Endothelial cell of umbilical vein (primary cell): ENCODE measurements around the gene SERPIND1. TPM values are rescaled to one million over a fixed set of nuclear protein-coding genes. Genes with fewer than 3 reads are reported as not detected.
"Not testable (repeated sequence)": the region's sequence is repeated elsewhere in the genome, so short reads cannot be mapped to it uniquely, and the experiment has no call there.

Experiments used
- BruUV-seq: library from RNA; stranded (reverse); fragments of 400-500 nt; replicated peaks from 2 replicates; lab custom pipeline; 2021; lab: Mats Ljungman, UMichigan
- CTCF ChIA-PET: fragments of 300-600, 350-600 bp; sonication (Branson Sonifier 250); formaldehyde crosslinking; loops from one replicate; lab custom pipeline; 2021; ENCODE audit warnings: antibody characterized with exemption, inconsistent platforms; lab: Charles Lee
- POLR2A ChIA-PET: fragments of 300-600, 350-600 bp; sonication (Branson Sonifier 250); formaldehyde crosslinking; loops from one replicate; lab custom pipeline; 2021; ENCODE audit warnings: antibody characterized with exemption, inconsistent platforms; lab: Charles Lee
- DNase-seq: peaks from one replicate; pipeline ENCODE4 v3.0.0-alpha.2; 2011; ENCODE audit warnings: low read depth, low spot score
- FAIRE-seq: peaks from 2 replicates; lab custom pipeline; 2011; peaks lifted over from hg19 to GRCh38; lab: Jason Lieb, UNC
- H2AFZ ChIP-seq: 2 replicates; pipeline ENCODE4 v1.6.0; 2012; ENCODE audit warnings: low read depth, low read length, control low read depth, inconsistent platforms
- H3K27ac ChIP-seq: 2 replicates; pipeline ENCODE4 v1.5.1; 2011; ENCODE audit warnings: low read depth, mild to moderate bottlenecking, control low read depth, low read length, moderate library complexity; ENCODE audit not compliant: insufficient read depth
- H3K27me3 ChIP-seq, 2 experiments: 2 replicates each; pipeline versions ENCODE4 v1.6.0 to v1.6.1; 2011; ENCODE audit warnings: low read length in 2 of 2, mixed read lengths in 1 of 2; ENCODE audit not compliant: control insufficient read depth in 2 of 2, insufficient read depth in 2 of 2
- H3K36me3 ChIP-seq, 2 experiments: 2 replicates in 1 of 2; 3 replicates in 1 of 2; pipeline ENCODE4 v1.5.1; 2011; ENCODE audit warnings: low read length in 2 of 2, mild to moderate bottlenecking in 1 of 2, moderate library complexity in 1 of 2; ENCODE audit not compliant: control insufficient read depth in 2 of 2, insufficient read depth in 2 of 2; ENCODE audit errors: extremely low read depth in 1 of 2
- H3K4me1 ChIP-seq: 3 replicates; pipeline ENCODE4 v1.5.1; 2011; ENCODE audit warnings: mild to moderate bottlenecking, low read length; ENCODE audit not compliant: control insufficient read depth, insufficient read depth; ENCODE audit errors: extremely low read depth
- H3K4me2 ChIP-seq: 2 replicates; pipeline ENCODE4 v1.6.1; 2011; ENCODE audit warnings: low read length, control low read depth, mixed read lengths; ENCODE audit not compliant: insufficient read depth
- H3K4me3 ChIP-seq, 3 experiments: fragments of 200-600 bp in 1 of 3; sonication (generic), shearing (Covaris generic) in 1 of 3; replicated peaks in 1 of 3; 2 replicates each; pipeline ENCODE4 v1.5.1; 2011 to 2016; ENCODE audit warnings: control low read depth in 3 of 3, low read length in 3 of 3, mild to moderate bottlenecking in 2 of 3, inconsistent platforms in 1 of 3, low read depth in 1 of 3, moderate library complexity in 1 of 3; ENCODE audit not compliant: insufficient read depth in 1 of 3
- H3K79me2 ChIP-seq: 2 replicates; pipeline ENCODE4 v1.6.0; 2012; ENCODE audit warnings: low read length, inconsistent platforms; ENCODE audit not compliant: control insufficient read depth, insufficient read depth
- H3K9ac ChIP-seq: replicated peaks from 2 replicates; pipeline ENCODE3; 2011; ENCODE audit warnings: low read length, control low read depth; ENCODE audit not compliant: insufficient read depth; ENCODE audit errors: extremely low read depth
- H3K9me1 ChIP-seq: replicated peaks from 3 replicates; pipeline ENCODE4 v1.6.0; 2011; ENCODE audit warnings: mild to moderate bottlenecking, low read length; ENCODE audit not compliant: control insufficient read depth, insufficient read depth; ENCODE audit errors: extremely low read depth
- H3K9me3 ChIP-seq: replicated peaks from 2 replicates; pipeline ENCODE4 v1.5.1; 2012; ENCODE audit warnings: low read length, inconsistent platforms; ENCODE audit not compliant: control insufficient read depth, insufficient read depth
- H4K20me1 ChIP-seq: replicated peaks from 2 replicates; pipeline ENCODE3; 2011; ENCODE audit warnings: mild to moderate bottlenecking, low read length; ENCODE audit not compliant: control insufficient read depth, insufficient read depth; ENCODE audit errors: extremely low read depth
- EZH2 ChIP-seq: IDR thresholded peaks from 2 replicates; pipeline ENCODE4 v1.6.1; 2012; ENCODE audit warnings: borderline replicate concordance, low read depth, mild to moderate bottlenecking, moderate library complexity, low read length, inconsistent platforms; ENCODE audit not compliant: severe bottlenecking
- FOS ChIP-seq: IDR thresholded peaks from 2 replicates; pipeline ENCODE4 v1.6.1; 2011; ENCODE audit warnings: mild to moderate bottlenecking, low read length, moderate library complexity, borderline replicate concordance; ENCODE audit not compliant: insufficient read depth
- GATA2 ChIP-seq: IDR thresholded peaks from 2 replicates; pipeline ENCODE4 v1.7.0; 2011; ENCODE audit warnings: low read depth, mild to moderate bottlenecking, moderate library complexity, mixed read lengths, low read length; ENCODE audit not compliant: insufficient read length, insufficient read depth
- JUN ChIP-seq: IDR thresholded peaks from 2 replicates; pipeline ENCODE4 v1.6.1; 2011; ENCODE audit warnings: borderline replicate concordance, low read depth; ENCODE audit not compliant: insufficient read length, insufficient read depth
- MAX ChIP-seq: IDR thresholded peaks from 2 replicates; pipeline ENCODE4 v1.6.1; 2011; ENCODE audit not compliant: insufficient read depth, insufficient read length
- MYC ChIP-seq: IDR thresholded peaks from one replicate; pipeline ENCODE4 v1.6.1; 2011; ENCODE audit warnings: mild to moderate bottlenecking, low read depth, low read length
- POLR2A ChIP-seq: IDR thresholded peaks from 2 replicates; pipeline ENCODE4 v1.6.1; 2012; ENCODE audit warnings: low read depth, mild to moderate bottlenecking, control low read depth, low read length
- POLR2AphosphoS5 ChIP-seq: IDR thresholded peaks from 2 replicates; pipeline ENCODE4 v1.6.1; 2012; ENCODE audit warnings: low read depth, mild to moderate bottlenecking, control low read depth, low read length, moderate library complexity; ENCODE audit not compliant: insufficient read depth
- dilution Hi-C: fragments of 300-500 bp; cut with MboI; formaldehyde crosslinking; loops from one replicate; pipeline ENCODE4 v1.15.0; 2019; ENCODE audit warnings: low sequenced_read_pairs; ENCODE audit not compliant: extremely low pct_ligation_motif_present
- intact Hi-C: fragments of 100-400 bp; cut with micrococcal nuclease; formaldehyde crosslinking; loops from one replicate; pipeline ENCODE4 v1.10.0; 2022
- polyA plus RNA-seq, 4 experiments: library from polyadenylated mRNA; depleted of rRNA in 3 of 4; stranded (reverse) in 3 of 4; unstranded in 1 of 4; fragments of >200 nt; gene quantifications; 2 replicates each; pipeline versions ENCODE4 v1.2.1 to v1.2.3, GENCODE V29; 2011 to 2012; ENCODE audit warnings: missing spikeins in 1 of 4
- total RNA-seq: library from RNA; stranded (reverse); gene quantifications from 2 replicates; pipeline ENCODE4 v1.2.3, GENCODE V29; 2021
- TF ChIP-seq, protein P1 (sequence below), 2 donors: IDR thresholded peaks; 1 replicate in 1 of 2; 2 replicates in 1 of 2; pipeline ENCODE4 v1.5.1; 2011; ENCODE audit warnings: low read length in 2 of 2, mild to moderate bottlenecking in 2 of 2, moderate library complexity in 2 of 2, control low read depth in 1 of 2, inconsistent platforms in 1 of 2, low read depth in 1 of 2; ENCODE audit not compliant: insufficient read depth in 1 of 2; ENCODE audit errors: extremely low read depth in 1 of 2

Gene SERPIND1
- total and polyA plus RNA-seq, 2 donors (not counting 3 experiments of a cell fraction or from before 2014, with no cell fraction given): 0.94 to 1.8 TPM

- Histone ChIP-seq H3K4me3 (no peak overlapping the region), H3K9me1 (no peaks in the 10 kb centered on the region), H3K4me1 (no peaks in the 10 kb centered on the region), H3K27me3 (no peaks in the 10 kb centered on the region), H3K9ac (no peak overlapping the region), H3K36me3 (peaks cover 2 to 11% of the 10 kb centered on the region in 2 experiments), H3K27ac (no peak overlapping the region), H3K9me3 (no peaks in the 10 kb centered on the region), H2AFZ (no peak overlapping the region), H3K4me2 (no peak overlapping the region), H3K79me2 (no peaks in the 10 kb centered on the region), H4K20me1 (no peaks in the 10 kb centered on the region)
- FAIRE-seq (no peak), DNase-seq (no peak)
- no TSS peak for BruUV-seq
- POLR2A ChIA-PET: no interaction called here
- CTCF ChIA-PET: interaction anchor here (2.3 to 2.7 kb wide), 2 partner anchors 11 to 25 kb away, joined by 6 read pairs; no protein-coding TSS in a partner anchor
- intact Hi-C loops (no loop called here), dilution Hi-C loops (no loop called here)
- no peak for TF ChIP-seq EZH2
- TF ChIP-seq FOS: no peak
- no peak for TF ChIP-seq POLR2A
- no peak for TF ChIP-seq JUN
- no peak for TF ChIP-seq POLR2AphosphoS5
- no peak for TF ChIP-seq MYC
- TF ChIP-seq, protein P1, sequence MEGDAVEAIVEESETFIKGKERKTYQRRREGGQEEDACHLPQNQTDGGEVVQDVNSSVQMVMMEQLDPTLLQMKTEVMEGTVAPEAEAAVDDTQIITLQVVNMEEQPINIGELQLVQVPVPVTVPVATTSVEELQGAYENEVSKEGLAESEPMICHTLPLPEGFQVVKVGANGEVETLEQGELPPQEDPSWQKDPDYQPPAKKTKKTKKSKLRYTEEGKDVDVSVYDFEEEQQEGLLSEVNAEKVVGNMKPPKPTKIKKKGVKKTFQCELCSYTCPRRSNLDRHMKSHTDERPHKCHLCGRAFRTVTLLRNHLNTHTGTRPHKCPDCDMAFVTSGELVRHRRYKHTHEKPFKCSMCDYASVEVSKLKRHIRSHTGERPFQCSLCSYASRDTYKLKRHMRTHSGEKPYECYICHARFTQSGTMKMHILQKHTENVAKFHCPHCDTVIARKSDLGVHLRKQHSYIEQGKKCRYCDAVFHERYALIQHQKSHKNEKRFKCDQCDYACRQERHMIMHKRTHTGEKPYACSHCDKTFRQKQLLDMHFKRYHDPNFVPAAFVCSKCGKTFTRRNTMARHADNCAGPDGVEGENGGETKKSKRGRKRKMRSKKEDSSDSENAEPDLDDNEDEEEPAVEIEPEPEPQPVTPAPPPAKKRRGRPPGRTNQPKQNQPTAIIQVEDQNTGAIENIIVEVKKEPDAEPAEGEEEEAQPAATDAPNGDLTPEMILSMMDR (IDR thresholded peaks at IDR 0.05; ENCODE audit: extremely low read depth in 1 of 2, insufficient read depth in 1 of 2, low read depth in 1 of 2, low read length in 2 of 2): no peak
- TF ChIP-seq GATA2: no peak
- no peak for TF ChIP-seq MAX
Measured at GRCh38 chr22:20766530-20766929, 7.4 kb upstream of the SERPIND1 start.

- H2AFZ ChIP-seq, H3K4me2 ChIP-seq, H3K36me3 ChIP-seq, H3K27ac ChIP-seq, DNase-seq, H3K9me3 ChIP-seq, dilution Hi-C loops, POLR2A ChIA-PET, FAIRE-seq, H3K9me1 ChIP-seq, H3K79me2 ChIP-seq, H3K9ac ChIP-seq, H4K20me1 ChIP-seq, BruUV-seq, H3K4me3 ChIP-seq, CTCF ChIA-PET, H3K27me3 ChIP-seq, intact Hi-C loops, H3K4me1 ChIP-seq: not testable (repeated sequence)
Measured at GRCh38 chr22:20769496-20769826, 4.5 kb upstream of the SERPIND1 start.
